Measurements from ENCODE around the gene SPDYE16. TPM values are rescaled to one million over a fixed set of nuclear protein-coding genes. Genes with fewer than 3 reads are reported as not detected.
"Not testable (repeated sequence)": the region's sequence is repeated elsewhere in the genome, so short reads cannot be mapped to it uniquely, and the experiment has no call there.

Gene SPDYE16
- total RNA-seq, 2 experiments from 2014 or later, result 0.22 to 0.71 TPM

GRCh38 chr7:76568742-76569141 is 25.6 kb upstream of the SPDYE16 start:
- ATAC-seq (ENCODE audit: low read depth); POLR2A ChIA-PET; H3K27ac Mint-ChIP-seq; H3K9me3 Mint-ChIP-seq; DNase-seq; H3K4me3 Mint-ChIP-seq; H3K4me1 Mint-ChIP-seq; H3K27me3 Mint-ChIP-seq: not testable (repeated sequence)
- peaks cover 26% of the 10 kb centered on the region for H3K36me3 Mint-ChIP-seq

GRCh38 chr7:76567753-76568152 is 24.7 kb upstream of the SPDYE16 start:
- H3K9me3 Mint-ChIP-seq; DNase-seq; H3K4me1 Mint-ChIP-seq; H3K27me3 Mint-ChIP-seq; H3K27ac Mint-ChIP-seq; ATAC-seq (ENCODE audit: low read depth); H3K4me3 Mint-ChIP-seq; POLR2A ChIA-PET: not testable (repeated sequence)
- peaks cover 29% of the 10 kb centered on the region for H3K36me3 Mint-ChIP-seq

- H3K27me3 Mint-ChIP-seq; POLR2A ChIA-PET; DNase-seq; H3K9me3 Mint-ChIP-seq; H3K4me3 Mint-ChIP-seq; ATAC-seq (ENCODE audit: low read depth); H3K27ac Mint-ChIP-seq; H3K4me1 Mint-ChIP-seq: not testable (repeated sequence)
- peaks cover 32% of the 10 kb centered on the region for H3K36me3 Mint-ChIP-seq
Observed at GRCh38 chr7:76567311-76567710, 24.2 kb upstream of the SPDYE16 start.

GRCh38 chr7:76565001-76565400 is 21.9 kb upstream of the SPDYE16 start:
- H3K4me3 Mint-ChIP-seq; POLR2A ChIA-PET; H3K27me3 Mint-ChIP-seq; H3K9me3 Mint-ChIP-seq; H3K4me1 Mint-ChIP-seq; ATAC-seq (ENCODE audit: low read depth); H3K27ac Mint-ChIP-seq; DNase-seq: not testable (repeated sequence)
- H3K36me3 Mint-ChIP-seq, result peaks cover 37% of the 10 kb centered on the region

GRCh38 chr7:76561342-76561741 is 18.2 kb upstream of the SPDYE16 start:
- ATAC-seq (ENCODE audit: low read depth); H3K27ac Mint-ChIP-seq; H3K27me3 Mint-ChIP-seq; H3K9me3 Mint-ChIP-seq; H3K4me3 Mint-ChIP-seq; POLR2A ChIA-PET; DNase-seq: not testable (repeated sequence)
- Mint-ChIP-seq H3K36me3 (peaks cover 39% of the 10 kb centered on the region), H3K4me1 (peaks cover 17% of the 10 kb centered on the region)

GRCh38 chr7:76560157-76560556 is 17.1 kb upstream of the SPDYE16 start:
- ATAC-seq (ENCODE audit: low read depth); POLR2A ChIA-PET; H3K9me3 Mint-ChIP-seq; H3K4me3 Mint-ChIP-seq; H3K27me3 Mint-ChIP-seq; H3K27ac Mint-ChIP-seq; DNase-seq: not testable (repeated sequence)
- Mint-ChIP-seq H3K4me1 (peaks cover 16% of the 10 kb centered on the region), H3K36me3 (peaks cover 37% of the 10 kb centered on the region)

GRCh38 chr7:76559685-76560084 is 16.6 kb upstream of the SPDYE16 start:
- ATAC-seq (ENCODE audit: low read depth); DNase-seq; H3K27ac Mint-ChIP-seq; POLR2A ChIA-PET; H3K4me3 Mint-ChIP-seq; H3K9me3 Mint-ChIP-seq; H3K27me3 Mint-ChIP-seq: not testable (repeated sequence)
- peaks cover 16% of the 10 kb centered on the region for H3K4me1 Mint-ChIP-seq
- H3K36me3 Mint-ChIP-seq, result peaks cover 39% of the 10 kb centered on the region

GRCh38 chr7:76551992-76552391 is 8.9 kb upstream of the SPDYE16 start:
- Mint-ChIP-seq H3K4me3 (peak overlapping the region; percentile 42), H3K27ac (peak overlapping the region; percentile 36), H3K4me1 (peaks cover 16% of the 10 kb centered on the region)
- DNase-seq; H3K9me3 Mint-ChIP-seq; H3K36me3 Mint-ChIP-seq; H3K27me3 Mint-ChIP-seq; POLR2A ChIA-PET; ATAC-seq (ENCODE audit: low read depth): not testable (repeated sequence)

- H3K9me3 Mint-ChIP-seq; H3K36me3 Mint-ChIP-seq; H3K27me3 Mint-ChIP-seq; DNase-seq; POLR2A ChIA-PET; ATAC-seq (ENCODE audit: low read depth): not testable (repeated sequence)
- Mint-ChIP-seq H3K4me3 (peak overlapping the region; percentile 97), H3K4me1 (peaks cover 14% of the 10 kb centered on the region), H3K27ac (peak overlapping the region; percentile 81)
Observed at GRCh38 chr7:76549855-76550248, 6.8 kb upstream of the SPDYE16 start.

GRCh38 chr7:76549025-76549854 is 6.1 kb upstream of the SPDYE16 start:
- peak; percentile 99 for ATAC-seq (ENCODE audit: low read depth)
- H3K9me3 Mint-ChIP-seq, result not testable (repeated sequence)

GRCh38 chr7:76531643-76532042 is 11.5 kb downstream of the SPDYE16 start:
- H3K4me3 Mint-ChIP-seq; H3K36me3 Mint-ChIP-seq; POLR2A ChIA-PET; DNase-seq; H3K9me3 Mint-ChIP-seq; H3K4me1 Mint-ChIP-seq; H3K27ac Mint-ChIP-seq; ATAC-seq (ENCODE audit: low read depth); H3K27me3 Mint-ChIP-seq: not testable (repeated sequence)

More at GRCh38 chr7:76549025-76549854, 6.1 kb upstream of the SPDYE16 start:
- DNase-seq, result peak; percentile 81
- POLR2A ChIA-PET, H3K36me3 Mint-ChIP-seq, H3K27me3 Mint-ChIP-seq: not testable (repeated sequence)
- H3K4me3 Mint-ChIP-seq, result peak overlapping the region; percentile 97
- peaks cover 14% of the 10 kb centered on the region for H3K4me1 Mint-ChIP-seq
- peak overlapping the region; percentile 91 for H3K27ac Mint-ChIP-seq

GRCh38 chr7:76526183-76526582 is 16.9 kb downstream of the SPDYE16 start:
- H3K4me3 Mint-ChIP-seq; H3K9me3 Mint-ChIP-seq; POLR2A ChIA-PET; H3K36me3 Mint-ChIP-seq; H3K27ac Mint-ChIP-seq; DNase-seq; H3K27me3 Mint-ChIP-seq; H3K4me1 Mint-ChIP-seq; ATAC-seq (ENCODE audit: low read depth): not testable (repeated sequence)

- H3K27ac Mint-ChIP-seq; H3K4me3 Mint-ChIP-seq; H3K4me1 Mint-ChIP-seq; DNase-seq; H3K9me3 Mint-ChIP-seq; H3K36me3 Mint-ChIP-seq; POLR2A ChIA-PET; ATAC-seq (ENCODE audit: low read depth); H3K27me3 Mint-ChIP-seq: not testable (repeated sequence)
Observed at GRCh38 chr7:76516932-76517331, 26.2 kb downstream of the SPDYE16 start.

GRCh38 chr7:76515999-76516443 is 27.1 kb downstream of the SPDYE16 start:
- DNase-seq (peak; percentile 70), ATAC-seq (ENCODE audit: low read depth) (peak; percentile 51)
- no peaks in the 10 kb centered on the region for H3K27me3 Mint-ChIP-seq
- H3K9me3 Mint-ChIP-seq, result no peaks in the 10 kb centered on the region
- no peak overlapping the region for H3K27ac Mint-ChIP-seq
- no peaks in the 10 kb centered on the region for H3K4me1 Mint-ChIP-seq
- H3K36me3 Mint-ChIP-seq, result no peaks in the 10 kb centered on the region
- POLR2A ChIA-PET, result no interaction called here
- H3K4me3 Mint-ChIP-seq, result no peak overlapping the region

All from activated naive CD8-positive, alpha-beta T cell treated with anti-CD3 and anti-CD28 coated beads, Interleukin-2, amount 10 ng/mL, durations not matched to agents 7 days and 5 days (primary cell).